NCI-H146 treated with DMSO at 0.1 percent for 48 hours (cell line): Measurements from ENCODE around the gene FTO.

Experiments used
- DNase-seq: peaks from one replicate; lab custom pipeline; 2025; ENCODE audit not compliant: unreplicated experiment; lab: John Stamatoyannopoulos, UW

Gene FTO

GRCh38 chr16:54107583-54108202, 403.7 kb downstream of the FTO start:
- no peak for DNase-seq

DNA sequence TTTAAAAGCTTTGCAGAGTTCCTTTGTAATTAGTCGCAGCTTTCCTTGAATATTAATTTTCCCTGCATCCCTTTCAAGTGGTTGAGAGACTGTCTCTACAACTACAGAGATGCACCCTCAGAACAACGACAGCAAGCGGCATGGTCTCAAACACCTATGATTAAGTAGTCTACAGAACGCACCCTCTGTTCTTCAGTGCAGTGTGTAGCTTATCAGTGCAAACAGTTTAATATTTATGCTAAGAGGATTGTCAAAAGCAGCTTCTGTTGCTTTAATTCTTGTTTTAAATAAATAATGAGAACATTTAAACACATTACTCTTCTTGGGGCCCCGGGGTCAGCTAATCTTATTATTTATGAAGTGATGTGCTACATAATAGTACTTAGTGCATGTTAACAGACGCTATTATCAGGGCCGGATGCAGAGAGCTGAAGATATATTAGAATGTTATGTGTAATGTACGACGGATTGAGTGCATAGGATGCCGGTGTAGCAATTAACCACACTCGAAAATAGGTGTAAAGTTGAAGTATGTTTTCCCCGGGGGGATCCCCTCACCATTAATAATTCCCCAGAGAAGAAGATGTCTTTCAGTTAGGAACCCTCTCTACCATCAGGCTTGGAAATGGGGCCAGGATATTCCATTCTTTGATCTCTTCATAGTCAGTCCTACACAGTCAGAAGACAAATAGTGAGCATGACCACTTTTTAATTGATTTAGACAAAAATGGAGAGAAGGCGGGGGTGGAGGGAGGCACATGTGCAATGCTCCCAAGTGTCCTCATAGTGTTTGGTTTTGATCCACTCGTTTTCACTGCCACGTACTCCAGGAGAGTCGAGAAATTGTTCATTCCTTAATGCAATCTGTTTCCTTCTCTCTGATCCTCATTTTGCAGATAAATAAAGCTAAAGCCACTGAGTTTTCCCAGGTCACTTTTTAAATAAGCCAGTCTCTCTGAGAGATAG, 406.3 kb downstream of the FTO start:
- no peak for DNase-seq

GRCh38 chr16:54112451-54113206, 408.7 kb downstream of the FTO start:
- no peak for DNase-seq

GRCh38 chr16:54115558-54115957, 411.6 kb downstream of the FTO start:
- no peak for DNase-seq

- DNase-seq, result no peak
Measured at GRCh38 chr16:54116124-54116655, 412.2 kb downstream of the FTO start.

DNA sequence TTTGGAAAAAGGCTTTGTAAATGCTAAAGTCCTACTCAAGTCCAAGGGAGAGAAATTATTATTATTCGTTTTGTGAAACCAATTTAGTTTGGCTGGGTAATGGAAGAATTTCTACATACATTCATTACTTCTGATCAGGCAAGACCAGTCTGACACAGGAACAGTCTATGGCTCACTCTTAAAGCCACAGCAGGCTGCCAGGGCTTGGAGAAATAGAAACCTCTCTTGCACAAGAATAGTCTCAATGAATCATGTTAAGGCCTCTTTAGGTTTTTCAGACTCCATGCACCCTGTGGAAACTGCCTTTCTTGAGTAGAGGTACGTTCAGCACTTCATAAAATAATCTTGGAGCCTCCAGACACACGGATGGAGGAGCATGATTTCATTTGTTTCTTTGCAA, 414.9 kb downstream of the FTO start:
- no peak for DNase-seq

- DNase-seq, result no peak
Measured at GRCh38 chr16:54120846-54121480, 417.0 kb downstream of the FTO start.

GRCh38 chr16:54121539-54122295, 417.8 kb downstream of the FTO start:
- DNase-seq, result no peak

- no peak for DNase-seq
Measured at GRCh38 chr16:54123766-54124165, 419.8 kb downstream of the FTO start.

DNA sequence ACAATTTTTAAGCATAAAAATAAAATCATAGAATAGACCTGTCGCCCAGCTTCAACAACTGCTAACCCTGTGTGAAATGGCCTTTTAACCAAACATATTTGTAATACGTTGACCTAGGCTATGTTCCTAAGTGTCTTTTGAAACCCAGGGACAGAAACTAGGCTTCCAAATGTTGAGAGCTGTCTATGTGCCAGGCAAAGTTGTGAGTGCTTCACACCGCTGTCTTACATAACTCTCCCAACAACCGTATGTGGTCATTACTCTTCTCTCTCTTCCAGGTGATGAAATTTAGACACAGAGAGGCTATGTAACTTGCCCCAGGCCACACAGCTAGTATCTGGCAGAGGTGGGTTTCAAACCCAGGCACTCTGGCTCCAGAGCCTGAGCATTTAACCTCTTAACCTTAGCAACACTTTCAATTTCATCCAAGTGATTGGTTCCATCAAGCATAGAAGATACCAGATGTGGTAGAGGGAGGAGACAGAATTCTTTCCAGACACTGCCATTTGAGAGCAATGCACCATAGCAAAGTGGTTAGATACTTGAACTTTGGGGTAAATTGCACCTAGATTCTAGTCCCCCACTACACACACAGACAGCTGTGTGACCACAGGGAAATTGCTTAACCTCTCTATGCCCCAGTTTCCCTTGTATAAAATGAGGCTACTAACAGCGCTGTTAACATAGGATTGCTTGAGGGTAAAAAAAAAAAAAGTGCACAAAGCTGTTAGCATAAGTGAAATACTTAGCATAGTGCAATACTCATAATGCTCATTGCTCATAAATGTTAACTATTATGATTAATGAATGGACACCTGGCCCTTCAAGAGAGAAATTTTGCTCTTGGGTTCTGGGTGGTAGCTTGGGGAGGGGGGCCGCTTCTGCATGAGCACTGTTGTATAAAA, 422.0 kb downstream of the FTO start:
- DNase-seq, result no peak

DNA sequence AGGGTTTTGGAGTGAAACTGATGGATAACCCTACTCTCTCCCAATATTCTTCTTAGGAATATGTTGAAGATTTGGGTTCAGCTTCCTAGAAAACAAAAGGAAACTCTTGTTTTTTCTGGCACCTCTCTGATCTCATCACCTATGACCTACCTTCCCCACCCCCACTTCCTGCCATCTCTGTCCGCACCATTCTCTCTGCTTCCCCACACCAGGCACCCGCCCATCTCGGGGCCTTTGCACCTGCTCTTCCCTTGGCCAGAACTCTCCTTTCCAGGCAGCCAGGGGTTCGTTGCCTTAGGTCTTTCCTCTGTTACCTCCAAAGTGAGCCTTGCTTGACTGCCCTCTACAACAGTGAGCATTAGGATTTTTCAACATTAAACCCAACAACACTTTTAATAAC, 423.0 kb downstream of the FTO start:
- DNase-seq, result no peak

DNA sequence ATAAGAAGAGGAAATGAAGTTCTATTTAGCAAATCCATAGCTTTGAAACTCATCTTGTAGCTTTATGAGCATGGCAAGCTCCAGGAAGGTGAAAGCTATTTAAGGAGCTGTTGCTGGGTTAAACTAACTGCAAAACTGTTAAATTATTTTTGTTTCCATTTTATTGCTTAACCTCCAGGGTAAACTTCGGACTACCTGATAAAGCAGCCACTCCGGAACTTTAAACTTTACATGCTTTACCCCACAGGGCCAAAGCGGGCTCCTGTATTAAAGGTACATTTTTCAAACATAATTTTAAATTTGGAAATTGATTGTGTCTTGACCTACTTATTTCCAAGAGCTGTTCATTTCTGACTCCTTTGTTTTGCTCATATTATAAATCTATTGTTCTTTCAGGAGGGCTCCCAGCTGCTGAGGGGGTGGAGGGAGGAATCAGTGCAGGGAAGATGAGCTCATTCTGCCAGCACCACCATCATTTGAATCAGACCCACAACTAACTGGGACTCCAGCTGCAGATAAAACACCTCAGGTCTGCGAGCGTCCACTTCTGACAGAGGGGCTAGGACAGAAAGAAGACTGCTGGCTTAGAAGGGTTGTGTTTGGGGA, 424.8 kb downstream of the FTO start:
- no peak for DNase-seq

GRCh38 chr16:54129810-54130209, 425.9 kb downstream of the FTO start:
- DNase-seq, result no peak

- no peak for DNase-seq
Measured at GRCh38 chr16:54135361-54136275, 431.7 kb downstream of the FTO start.

DNA sequence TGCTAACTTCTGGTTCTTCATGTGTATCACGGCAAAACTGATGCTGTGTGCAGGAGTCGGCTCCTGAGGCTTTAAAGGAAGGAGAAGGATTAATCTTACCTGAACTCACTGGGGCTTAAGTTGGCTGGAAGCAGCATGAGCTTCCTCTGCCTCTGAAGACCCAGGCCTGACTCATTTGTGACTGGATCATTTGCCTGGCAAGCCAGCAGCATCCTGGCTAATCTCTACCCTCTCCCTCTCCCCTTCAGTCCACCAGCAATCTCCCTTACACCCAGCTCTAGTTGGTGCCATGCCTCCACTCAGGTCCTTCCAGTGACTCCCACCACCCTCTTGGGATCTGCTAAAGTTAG, 432.3 kb downstream of the FTO start:
- no peak for DNase-seq

- no peak for DNase-seq
Measured at GRCh38 chr16:54140057-54140787, 436.3 kb downstream of the FTO start.

GRCh38 chr16:54140788-54141136, 436.8 kb downstream of the FTO start:
- DNase-seq, result no peak
